ENCODE results near the gene MAPKAP1. TPM values are rescaled to one million over a fixed set of nuclear protein-coding genes. Genes with fewer than 3 reads are reported as not detected.

The MAPKAP1 gene
- total RNA-seq, 2 donors from 2014 or later, result 75.3 to 91.6 TPM

- peaks cover 8% of the 10 kb centered on the region for H3K36me3 Mint-ChIP-seq (ENCODE audit: low read depth)
- no peak overlapping the region for H3K27ac Mint-ChIP-seq
- peaks cover 9% of the 10 kb centered on the region for H3K4me1 Mint-ChIP-seq
- H3K9me3 Mint-ChIP-seq, result no peaks in the 10 kb centered on the region
- TF ChIP-seq, protein P1, sequence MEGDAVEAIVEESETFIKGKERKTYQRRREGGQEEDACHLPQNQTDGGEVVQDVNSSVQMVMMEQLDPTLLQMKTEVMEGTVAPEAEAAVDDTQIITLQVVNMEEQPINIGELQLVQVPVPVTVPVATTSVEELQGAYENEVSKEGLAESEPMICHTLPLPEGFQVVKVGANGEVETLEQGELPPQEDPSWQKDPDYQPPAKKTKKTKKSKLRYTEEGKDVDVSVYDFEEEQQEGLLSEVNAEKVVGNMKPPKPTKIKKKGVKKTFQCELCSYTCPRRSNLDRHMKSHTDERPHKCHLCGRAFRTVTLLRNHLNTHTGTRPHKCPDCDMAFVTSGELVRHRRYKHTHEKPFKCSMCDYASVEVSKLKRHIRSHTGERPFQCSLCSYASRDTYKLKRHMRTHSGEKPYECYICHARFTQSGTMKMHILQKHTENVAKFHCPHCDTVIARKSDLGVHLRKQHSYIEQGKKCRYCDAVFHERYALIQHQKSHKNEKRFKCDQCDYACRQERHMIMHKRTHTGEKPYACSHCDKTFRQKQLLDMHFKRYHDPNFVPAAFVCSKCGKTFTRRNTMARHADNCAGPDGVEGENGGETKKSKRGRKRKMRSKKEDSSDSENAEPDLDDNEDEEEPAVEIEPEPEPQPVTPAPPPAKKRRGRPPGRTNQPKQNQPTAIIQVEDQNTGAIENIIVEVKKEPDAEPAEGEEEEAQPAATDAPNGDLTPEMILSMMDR (conservative IDR thresholded peaks at IDR 0.05), result no peak
- H3K27me3 Mint-ChIP-seq (ENCODE audit: insufficient read depth), result no peaks in the 10 kb centered on the region
- H3K27me3 ChIP-seq (ENCODE audit: control insufficient read depth, insufficient read depth, low read length, poor library complexity, severe bottlenecking), result no peaks in the 10 kb centered on the region
- 85% methylated on average over 2 of the region's 2 CpGs; no CpG with 5 or more reads in 1 of the 2 experiments for WGBS, 2 experiments (ENCODE audit: insufficient coverage in 1 of 2, insufficient read length in 1 of 2)
- no peaks in the 10 kb centered on the region for H3K4me1 ChIP-seq (ENCODE audit: control insufficient read depth, insufficient read depth, low read length)
- DNase-seq, result no peak
- H3K4me3 Mint-ChIP-seq, result no peak overlapping the region
- H3K27ac ChIP-seq (ENCODE audit: low read depth, low read length), result no peak overlapping the region
- H3K36me3 ChIP-seq (ENCODE audit: control insufficient read depth, insufficient read depth, low read length), result no peaks in the 10 kb centered on the region
- H3K4me3 ChIP-seq (ENCODE audit: low read length), result no peak overlapping the region
- H3K9me3 ChIP-seq (ENCODE audit: control insufficient read depth, low read length), result no peaks in the 10 kb centered on the region
- H3K9ac ChIP-seq (ENCODE audit: extremely low read depth, low read length, poor library complexity, severe bottlenecking), result no peak overlapping the region
These were observed 15.1 kb downstream of the MAPKAP1 start for GRCh38 chr9:125691869-125692268.

DNA sequence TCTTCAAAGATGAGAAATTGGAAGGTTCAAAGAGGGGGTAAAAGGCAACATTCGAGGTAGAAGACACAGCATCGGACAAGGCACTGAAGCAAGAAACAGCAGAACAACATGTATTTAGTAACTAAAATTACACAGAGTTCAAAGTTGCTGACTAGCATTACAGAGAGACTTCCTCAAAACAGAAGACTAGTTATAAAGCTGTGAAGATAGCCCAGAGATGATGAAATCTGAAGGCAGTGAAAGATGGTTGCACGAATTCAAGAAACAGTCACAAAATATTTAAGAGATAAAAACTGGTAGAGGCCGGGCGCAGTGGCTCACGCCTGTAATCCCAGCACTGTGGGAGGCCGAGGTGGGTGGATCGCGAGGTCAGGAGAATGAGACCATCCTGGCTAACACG, 16.3 kb downstream of the MAPKAP1 start:
- no peak overlapping the region for H3K27ac Mint-ChIP-seq
- no peaks in the 10 kb centered on the region for H3K27me3 Mint-ChIP-seq (ENCODE audit: insufficient read depth)
- WGBS, 2 experiments (ENCODE audit: insufficient coverage in 1 of 2, insufficient read length in 1 of 2), result 83 to 95% methylated on average over 4 to 10 of the region's 10 CpGs
- no peaks in the 10 kb centered on the region for H3K4me1 ChIP-seq (ENCODE audit: control insufficient read depth, insufficient read depth, low read length)
- no peak overlapping the region for H3K4me3 Mint-ChIP-seq
- no peaks in the 10 kb centered on the region for H3K36me3 ChIP-seq (ENCODE audit: control insufficient read depth, insufficient read depth, low read length)
- H3K4me3 ChIP-seq (ENCODE audit: low read length), result no peak overlapping the region
- peaks cover 8% of the 10 kb centered on the region for H3K36me3 Mint-ChIP-seq (ENCODE audit: low read depth)
- no peaks in the 10 kb centered on the region for H3K9me3 ChIP-seq (ENCODE audit: control insufficient read depth, low read length)
- H3K27me3 ChIP-seq (ENCODE audit: control insufficient read depth, insufficient read depth, low read length, poor library complexity, severe bottlenecking), result no peaks in the 10 kb centered on the region
- H3K27ac ChIP-seq (ENCODE audit: low read depth, low read length), result no peak overlapping the region
- H3K9me3 Mint-ChIP-seq, result no peaks in the 10 kb centered on the region
- TF ChIP-seq, protein P1 (conservative IDR thresholded peaks at IDR 0.05), result no peak
- no peak for DNase-seq
- no peak overlapping the region for H3K9ac ChIP-seq (ENCODE audit: extremely low read depth, low read length, poor library complexity, severe bottlenecking)
- peaks cover 9% of the 10 kb centered on the region for H3K4me1 Mint-ChIP-seq

DNA sequence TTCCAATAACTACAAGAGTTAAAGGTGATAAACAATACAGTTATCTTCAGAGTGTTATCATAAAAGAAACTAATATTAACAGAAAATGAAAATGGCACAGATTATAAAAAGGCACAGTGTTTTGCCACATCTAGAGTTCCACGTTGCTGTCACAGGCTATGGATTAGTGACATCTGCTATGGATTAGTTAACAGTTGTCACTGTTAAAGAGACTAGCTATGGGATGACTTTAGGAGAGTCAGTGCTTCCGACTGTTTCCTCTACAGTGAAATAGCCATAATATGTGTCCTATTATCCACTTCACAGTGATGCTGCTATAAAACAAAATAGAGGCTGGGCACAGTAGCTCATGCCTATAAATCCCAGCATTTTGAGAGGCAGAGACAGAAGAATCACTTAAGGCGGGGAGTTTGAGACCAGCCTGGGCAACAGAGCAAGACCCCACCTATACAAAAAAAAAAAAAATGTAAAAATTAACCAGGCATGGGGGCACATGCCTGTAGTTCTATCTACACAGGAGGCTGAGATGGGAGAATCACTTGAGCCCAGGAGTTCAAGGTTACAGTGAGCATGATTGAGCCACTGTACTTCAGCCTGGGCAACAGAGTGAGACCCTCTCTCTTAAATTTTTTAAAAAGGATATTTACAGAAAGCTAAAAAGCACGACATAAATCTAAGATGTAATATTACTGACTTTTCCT, 19.7 kb downstream of the MAPKAP1 start:
- H3K27ac ChIP-seq (ENCODE audit: low read depth, low read length), result no peak overlapping the region
- H3K36me3 Mint-ChIP-seq (ENCODE audit: low read depth), result peaks cover 7% of the 10 kb centered on the region

More for the DNA sequence above, 19.7 kb downstream of the MAPKAP1 start:
- TF ChIP-seq, protein P1 (conservative IDR thresholded peaks at IDR 0.05), result no peak
- peaks cover 12% of the 10 kb centered on the region for H3K4me1 Mint-ChIP-seq
- no peak overlapping the region for H3K4me3 Mint-ChIP-seq
- Histone ChIP-seq H3K36me3 (ENCODE audit: control insufficient read depth, insufficient read depth, low read length) (peaks cover 4% of the 10 kb centered on the region), H3K27me3 (ENCODE audit: control insufficient read depth, insufficient read depth, low read length, poor library complexity, severe bottlenecking) (no peaks in the 10 kb centered on the region), H3K9ac (ENCODE audit: extremely low read depth, low read length, poor library complexity, severe bottlenecking) (no peak overlapping the region), H3K9me3 (ENCODE audit: control insufficient read depth, low read length) (no peaks in the 10 kb centered on the region), H3K4me1 (ENCODE audit: control insufficient read depth, insufficient read depth, low read length) (no peaks in the 10 kb centered on the region), H3K4me3 (ENCODE audit: low read length) (no peak overlapping the region)
- H3K27ac Mint-ChIP-seq, result no peak overlapping the region
- no peak for DNase-seq
- WGBS, 2 experiments (ENCODE audit: insufficient coverage in 1 of 2, insufficient read length in 1 of 2), result 94 to 100% methylated on average over 1 to 3 of the region's 4 CpGs
- H3K27me3 Mint-ChIP-seq (ENCODE audit: insufficient read depth), result no peaks in the 10 kb centered on the region
- no peaks in the 10 kb centered on the region for H3K9me3 Mint-ChIP-seq
